B cell (primary cell): ENCODE results near the gene MAML3. TPM values are rescaled to one million over a fixed set of nuclear protein-coding genes. Genes with fewer than 3 reads are reported as not detected.

ENCODE experiments used
- ATAC-seq: fragments of 200-7000 bp; cut with Tn5 transposase; one replicate; pipeline ENCODE4 v1.10.0; 2021; ENCODE audit warnings: low read depth, mild to moderate bottlenecking, moderate number of reproducible peaks, moderate library complexity
- CTCF ChIA-PET: fragments of 350-600 bp; sonication (Branson Sonifier 250); formaldehyde crosslinking; loops from one replicate; lab custom pipeline; 2021; ENCODE audit warnings: antibody characterized with exemption, inconsistent platforms; lab: Charles Lee
- POLR2A ChIA-PET: fragments of 350-600 bp; sonication (Branson Sonifier 250); formaldehyde crosslinking; loops from one replicate; lab custom pipeline; 2021; ENCODE audit warnings: antibody characterized with exemption; lab: Charles Lee
- DNase-seq: peaks from one replicate; pipeline ENCODE4 v3.0.0; 2013
- H2AFZ ChIP-seq: 2 replicates; pipeline ENCODE4 v1.6.1; 2012; ENCODE audit warnings: mild to moderate bottlenecking, low read depth, low read length; ENCODE audit not compliant: insufficient read depth, poor library complexity, severe bottlenecking
- H3K27ac ChIP-seq, 2 donors: 1 replicate in 1 of 2; 2 replicates in 1 of 2; pipeline ENCODE4 v1.5.1; 2012 to 2013; ENCODE audit warnings: low read length in 2 of 2, mild to moderate bottlenecking in 2 of 2, moderate library complexity in 1 of 2
- H3K27me3 ChIP-seq, 4 experiments: fragments of 200-600 bp in 1 of 4; sonication (generic) in 1 of 4; replicated peaks in 1 of 4; 1 replicate in 2 of 4; 2 replicates in 2 of 4; pipeline versions ENCODE4 v1.6.1 to v1.7.0; 2013 to 2016; ENCODE audit warnings: low read length in 3 of 4, mild to moderate bottlenecking in 2 of 4, mixed read lengths in 1 of 4, moderate library complexity in 1 of 4; ENCODE audit not compliant: insufficient read depth in 4 of 4, control insufficient read depth in 3 of 4; ENCODE audit errors: control extremely low read depth in 1 of 4
- H3K36me3 ChIP-seq, 2 experiments: replicated peaks in 1 of 2; 1 replicate in 1 of 2; 2 replicates in 1 of 2; pipeline versions ENCODE4 v1.6.1 to v1.7.1; 2013; ENCODE audit warnings: low read length in 1 of 2; ENCODE audit not compliant: insufficient read depth in 2 of 2, control insufficient read depth in 1 of 2; ENCODE audit errors: control extremely low read depth in 1 of 2, extremely low read depth in 1 of 2
- H3K4me1 ChIP-seq, 2 donors: fragments of 200-600 bp in 1 of 2; sonication (generic) in 1 of 2; 1 replicate in 1 of 2; 2 replicates in 1 of 2; pipeline versions ENCODE4 v1.5.1 to v1.6.1; 2013 to 2017; ENCODE audit warnings: low read length in 2 of 2; ENCODE audit not compliant: control insufficient read depth in 2 of 2, insufficient read depth in 2 of 2
- H3K4me2 ChIP-seq: replicated peaks from 2 replicates; pipeline ENCODE3; 2012; ENCODE audit warnings: mild to moderate bottlenecking, low read depth, low read length; ENCODE audit not compliant: poor library complexity, severe bottlenecking
- H3K4me3 ChIP-seq, 5 experiments: fragments of 200-600 bp in 1 of 5; sonication (generic) in 1 of 5; 1 replicate in 3 of 5; 2 replicates in 2 of 5; pipeline versions ENCODE4 v1.5.1 to v1.7.0; 2011 to 2016; ENCODE audit warnings: low read length in 4 of 5, mild to moderate bottlenecking in 4 of 5, low read depth in 2 of 5, control low read depth in 1 of 5, moderate library complexity in 1 of 5; ENCODE audit not compliant: insufficient read depth in 1 of 5; ENCODE audit errors: control extremely low read depth in 1 of 5, extremely low read depth in 1 of 5
- H3K79me2 ChIP-seq: fragments of 200-600 bp; sonication (generic); one replicate; pipeline ENCODE4 v1.6.0; 2016; ENCODE audit warnings: low read length; ENCODE audit not compliant: control insufficient read depth, insufficient read depth
- H3K9ac ChIP-seq: fragments of 200-600 bp; sonication (generic); 2 replicates; pipeline ENCODE4 v1.6.1; 2017; ENCODE audit warnings: mild to moderate bottlenecking, low read length, moderate library complexity
- H3K9me3 ChIP-seq, 3 donors: one replicate each; pipeline versions ENCODE4 v1.6.1 to v1.7.1; 2013; ENCODE audit warnings: low read length in 2 of 3; ENCODE audit not compliant: control insufficient read depth in 2 of 3, insufficient read depth in 1 of 3; ENCODE audit errors: control extremely low read depth in 1 of 3
- H4K20me1 ChIP-seq: 2 replicates; pipeline ENCODE4 v1.6.0; 2012; ENCODE audit warnings: mild to moderate bottlenecking, low read length; ENCODE audit not compliant: insufficient read depth, control insufficient read depth, poor library complexity, severe bottlenecking
- H3K27ac Mint-ChIP-seq: one replicate; pipeline ENCODE4 v1.8.0; 2021; ENCODE audit warnings: mixed read lengths
- H3K27me3 Mint-ChIP-seq: one replicate; pipeline ENCODE4 v1.8.0; 2021; ENCODE audit warnings: mixed read lengths
- H3K4me1 Mint-ChIP-seq: one replicate; pipeline ENCODE4 v1.8.0; 2021; ENCODE audit warnings: mixed read lengths
- H3K4me3 Mint-ChIP-seq: one replicate; pipeline ENCODE4 v1.8.0; 2021; ENCODE audit warnings: mixed read lengths
- H3K9me3 Mint-ChIP-seq: one replicate; pipeline ENCODE4 v1.8.0; 2022; ENCODE audit warnings: mixed read lengths; ENCODE audit not compliant: insufficient read depth
- CTCF ChIP-seq: fragments of 200-600 bp; IDR thresholded peaks from one replicate; pipeline ENCODE4 v1.8.0; 2022; ENCODE audit warnings: antibody characterized with exemption, mild to moderate bottlenecking
- EZH2 ChIP-seq: IDR thresholded peaks from 2 replicates; pipeline ENCODE4 v1.6.1; 2012; ENCODE audit warnings: borderline replicate concordance, low read depth, mild to moderate bottlenecking, moderate library complexity, low read length; ENCODE audit not compliant: insufficient read depth, poor library complexity, severe bottlenecking
- WGBS: methylation state at CpG from one replicate; pipeline ENCODE4 v1.1.5; 2013; ENCODE audit warnings: missing lambda C conversion rate; ENCODE audit not compliant: insufficient coverage; 5-methylcytosine and 5-hydroxymethylcytosine counted together
- intact Hi-C: fragments of 100-400 bp; cut with micrococcal nuclease; formaldehyde crosslinking; loops from one replicate; pipeline ENCODE4 v1.10.0; 2022
- polyA plus RNA-seq: library from polyadenylated mRNA; depleted of rRNA; stranded (reverse); fragments of >200 nt; gene quantifications from 2 replicates; pipeline ENCODE4 v1.2.3, GENCODE V29; 2012
- total RNA-seq, 2 donors: library from RNA; stranded (reverse); fragments of 120-200 nt in 1 of 2; gene quantifications; 1 replicate in 1 of 2; 2 replicates in 1 of 2; pipeline versions ENCODE4 v1.2.3 to v1.2.4, GENCODE V29; 2013 to 2022

The MAML3 gene
- total and polyA plus RNA-seq, 2 donors (not counting 1 experiment from before 2014, with no cell fraction given): 0.94 to 5.3 TPM

- TF ChIP-seq CTCF (no peak), EZH2 (no peak)
- ATAC-seq (no peak), DNase-seq (no peak)
- Histone ChIP-seq H3K79me2 (no peaks in the 10 kb centered on the region), H3K4me3 (no peak overlapping the region), H3K36me3 (no peaks in the 10 kb centered on the region), H3K27me3 (no peaks in the 10 kb centered on the region), H3K27ac (no peak overlapping the region), H3K9ac (no peak overlapping the region), H4K20me1 (no peaks in the 10 kb centered on the region), H3K4me1 (no peaks in the 10 kb centered on the region), H3K4me2 (no peak overlapping the region), H3K9me3 (no peaks in the 10 kb centered on the region), H2AFZ (no peak overlapping the region)
- intact Hi-C loops: no loop called here
- peaks cover 13% of the 10 kb centered on the region for H3K27me3 Mint-ChIP-seq
- H3K27ac Mint-ChIP-seq: no peak overlapping the region
- H3K9me3 Mint-ChIP-seq: no peaks in the 10 kb centered on the region
- H3K4me1 Mint-ChIP-seq: peaks cover 4% of the 10 kb centered on the region
- WGBS: no CpG with 5 or more reads among the region's 1 CpG
- POLR2A ChIA-PET: no interaction called here
- CTCF ChIA-PET: interaction anchor here (1.2 kb wide), 1 partner anchor 13 kb away, joined by 4 read pairs; no protein-coding TSS in a partner anchor
- no peak overlapping the region for H3K4me3 Mint-ChIP-seq
Observed at GRCh38 chr4:139965789-139966188, 188.2 kb downstream of the MAML3 start.

GRCh38 chr4:139963708-139964107 lies 190.3 kb downstream of the MAML3 start:
- H3K9me3 ChIP-seq: no peaks in the 10 kb centered on the region
- CTCF ChIA-PET: no interaction called here
- H3K27ac ChIP-seq: no peak overlapping the region
- 80% methylated on average over 1 of the region's 1 CpG for WGBS
- no peaks in the 10 kb centered on the region for H3K4me1 ChIP-seq
- intact Hi-C loops: no loop called here
- Mint-ChIP-seq H3K9me3 (no peaks in the 10 kb centered on the region), H3K4me3 (no peak overlapping the region), H3K4me1 (peaks cover 4% of the 10 kb centered on the region), H3K27ac (no peak overlapping the region), H3K27me3 (peaks cover 23% of the 10 kb centered on the region)
- no peak overlapping the region for H3K9ac ChIP-seq
- DNase-seq (no peak), ATAC-seq (no peak)
- H3K79me2 ChIP-seq: no peaks in the 10 kb centered on the region
- no peak for TF ChIP-seq EZH2
- no peak for TF ChIP-seq CTCF
- H4K20me1 ChIP-seq: no peaks in the 10 kb centered on the region
- H3K4me2 ChIP-seq: no peak overlapping the region
- H2AFZ ChIP-seq: no peak overlapping the region
- H3K4me3 ChIP-seq: no peak overlapping the region
- no peaks in the 10 kb centered on the region for H3K27me3 ChIP-seq
- POLR2A ChIA-PET: no interaction called here
- no peaks in the 10 kb centered on the region for H3K36me3 ChIP-seq
